A549 (cell line): ENCODE data around the gene MSMP. TPM values are rescaled to one million over a fixed set of nuclear protein-coding genes. Genes with fewer than 3 reads are reported as not detected.

Experiments
- ATAC-seq, 2 experiments: fragments of 200-7000 bp in 1 of 2; fragments of >200 bp in 1 of 2; cut with Nextera tagmentation in 1 of 2; cut with Tn5 transposase in 1 of 2; 3 replicates each; pipeline versions ENCODE4 v1.8.0 to v1.9.1; 2018 to 2020; ENCODE audit warnings: mild to moderate bottlenecking in 1 of 2, moderate library complexity in 1 of 2
- CTCF ChIA-PET: fragments of 300-600 bp; sonication (Branson Sonifier 250); formaldehyde crosslinking; extraction: SDS; loops from one replicate; lab custom pipeline; 2021; ENCODE audit warnings: antibody characterized with exemption, inconsistent platforms; lab: Yijun Ruan, JAX
- POLR2A ChIA-PET: fragments of 350-600 bp; formaldehyde crosslinking; extraction: SDS; loops from one replicate; lab custom pipeline; 2021; ENCODE audit warnings: antibody characterized with exemption, inconsistent platforms; lab: Yijun Ruan, JAX
- DNase-seq, 2 experiments: peaks; one replicate each; pipeline versions ENCODE4 v3.0.0 to v3.0.0-alpha.2; 2011 to 2016; ENCODE audit warnings: low read depth in 1 of 2, low spot score in 1 of 2
- FAIRE-seq: peaks from 2 replicates; lab custom pipeline; 2011; peaks lifted over from hg19 to GRCh38; lab: Jason Lieb, UNC
- H3K27ac ChIP-seq, 2 experiments: fragments of >200 bp; sonication (Bioruptor Twin); formaldehyde crosslinking; 3 replicates each; pipeline ENCODE4 v1.5.1; 2016 to 2017
- H3K4me1 ChIP-seq: fragments of >200 bp; sonication (Bioruptor Twin); formaldehyde crosslinking; 3 replicates; pipeline ENCODE4 v1.6.1; 2016
- H3K4me2 ChIP-seq: fragments of >200 bp; sonication (Bioruptor Twin); formaldehyde crosslinking; 3 replicates; pipeline ENCODE4 v1.6.1; 2016
- H3K4me3 ChIP-seq: fragments of >200 bp; sonication (Bioruptor Twin); formaldehyde crosslinking; 3 replicates; pipeline ENCODE4 v1.5.1; 2016
- H3K9me3 ChIP-seq: fragments of >200 bp; sonication (Bioruptor Twin); formaldehyde crosslinking; 3 replicates; pipeline ENCODE4 v1.6.1; 2016
- ATOH8 ChIP-seq: fragments of 250-450 bp; sonication (Bioruptor Pico); IDR thresholded peaks from 2 replicates; pipeline ENCODE4 v1.5.0; 2020; ENCODE audit warnings: low read depth, mild to moderate bottlenecking, moderate library complexity
- BCL3 ChIP-seq: fragments of >200 bp; sonication (Bioruptor Twin); formaldehyde crosslinking; IDR thresholded peaks from 3 replicates; pipeline ENCODE4 v1.6.1; 2016
- BHLHE40 ChIP-seq: IDR thresholded peaks from 2 replicates; pipeline ENCODE4 v1.6.1; 2012; ENCODE audit warnings: low read depth, low read length, inconsistent platforms
- CBX2 ChIP-seq: fragments of 200-600 bp; sonication (generic); IDR thresholded peaks from 2 replicates; pipeline ENCODE4 v1.6.1; 2016; ENCODE audit warnings: low read depth, mild to moderate bottlenecking, borderline replicate concordance
- CBX8 ChIP-seq: fragments of 200-600 bp; sonication (generic); IDR thresholded peaks from 2 replicates; pipeline ENCODE4 v1.6.1; 2016
- CTCF ChIP-seq: fragments of >200 bp; sonication (Bioruptor Twin); formaldehyde crosslinking; IDR thresholded peaks from 3 replicates; pipeline ENCODE4 v1.5.1; 2016
- GATA3 ChIP-seq: IDR thresholded peaks from 2 replicates; pipeline ENCODE4 v1.6.1; 2012; ENCODE audit warnings: borderline replicate concordance
- HOXA7 ChIP-seq: fragments of 250-450 bp; sonication (Bioruptor Pico); IDR thresholded peaks from 2 replicates; pipeline ENCODE4 v1.5.0; 2020; ENCODE audit warnings: mild to moderate bottlenecking, moderate library complexity
- JUNB ChIP-seq: fragments of >200 bp; sonication (Bioruptor Twin); formaldehyde crosslinking; IDR thresholded peaks from 2 replicates; pipeline ENCODE4 v1.6.1; 2016
- KDM1A ChIP-seq: fragments of 200-600 bp; sonication (generic); IDR thresholded peaks from 2 replicates; pipeline ENCODE4 v1.6.1; 2016; ENCODE audit warnings: low read depth, mild to moderate bottlenecking
- KDM5A ChIP-seq: fragments of 200-600 bp; sonication (generic); IDR thresholded peaks from 2 replicates; pipeline ENCODE4 v1.6.1; 2016; ENCODE audit warnings: antibody characterized with exemption, mild to moderate bottlenecking
- MAZ ChIP-seq: fragments of 150-350 bp; IDR thresholded peaks from 2 replicates; pipeline ENCODE4 v1.6.1; 2014; ENCODE audit warnings: antibody characterized with exemption, low read depth, low read length, borderline replicate concordance
- NR3C1 ChIP-seq: fragments of >200 bp; sonication (Bioruptor Twin); formaldehyde crosslinking; IDR thresholded peaks from 3 replicates; pipeline ENCODE4 v1.6.1; 2017
- POLR2A ChIP-seq: IDR thresholded peaks from 2 replicates; pipeline ENCODE4 v1.6.1; 2012; ENCODE audit warnings: mild to moderate bottlenecking, low read length
- RAD21 ChIP-seq, 2 experiments: fragments of >200 bp in 1 of 2; sonication (Bioruptor Twin) in 1 of 2; formaldehyde crosslinking in 1 of 2; IDR thresholded peaks in 1 of 2; conservative IDR thresholded peaks in 1 of 2; 2 replicates in 1 of 2; 3 replicates in 1 of 2; pipeline ENCODE4 v1.6.1; 2012 to 2018; ENCODE audit warnings: inconsistent platforms in 1 of 2
- RARB ChIP-seq: fragments of 250-450 bp; sonication (Bioruptor Pico); IDR thresholded peaks from 2 replicates; pipeline ENCODE4 v1.8.0; 2021; ENCODE audit warnings: mild to moderate bottlenecking, moderate library complexity
- RCOR1 ChIP-seq: fragments of 150-350 bp; IDR thresholded peaks from 2 replicates; pipeline ENCODE4 v1.6.1; 2014; ENCODE audit warnings: antibody characterized with exemption, low read length, low read depth
- SMC3 ChIP-seq: fragments of >200 bp; sonication (Bioruptor Twin); formaldehyde crosslinking; IDR thresholded peaks from 3 replicates; pipeline ENCODE4 v1.6.1; 2018; ENCODE audit warnings: inconsistent platforms
- ZC3H11A ChIP-seq: fragments of 450-650 bp; IDR thresholded peaks from 2 replicates; pipeline ENCODE4 v1.6.1; 2014; ENCODE audit warnings: antibody characterized with exemption, mild to moderate bottlenecking
- ZSCAN20 ChIP-seq: fragments of 250-450 bp; sonication (Bioruptor Pico); IDR thresholded peaks from 2 replicates; pipeline ENCODE4 v1.8.0; 2022; ENCODE audit warnings: mild to moderate bottlenecking, moderate library complexity
- WGBS: methylation state at CpG from one replicate; pipeline ENCODE4 v1.1.6; 2017; ENCODE audit errors: missing lambda C conversion rate; 5-methylcytosine and 5-hydroxymethylcytosine counted together
- polyA plus RNA-seq, 4 experiments: library from polyadenylated mRNA; depleted of rRNA in 3 of 4; stranded (reverse); fragments of >200 nt; fragmentation: RNase III in 1 of 4; extraction: RNeasy Plus Mini Kit Qiagen cat#74134 plus additional on column Dnase treatment in 1 of 4; gene quantifications; 2 replicates in 3 of 4; 3 replicates in 1 of 4; pipeline ENCODE4 v1.2.3, GENCODE V29; 2011 to 2017

The MSMP gene
- polyA plus RNA-seq, 2 of the 4 experiments (the other 2 are of a cell fraction) = not detected

DNA sequence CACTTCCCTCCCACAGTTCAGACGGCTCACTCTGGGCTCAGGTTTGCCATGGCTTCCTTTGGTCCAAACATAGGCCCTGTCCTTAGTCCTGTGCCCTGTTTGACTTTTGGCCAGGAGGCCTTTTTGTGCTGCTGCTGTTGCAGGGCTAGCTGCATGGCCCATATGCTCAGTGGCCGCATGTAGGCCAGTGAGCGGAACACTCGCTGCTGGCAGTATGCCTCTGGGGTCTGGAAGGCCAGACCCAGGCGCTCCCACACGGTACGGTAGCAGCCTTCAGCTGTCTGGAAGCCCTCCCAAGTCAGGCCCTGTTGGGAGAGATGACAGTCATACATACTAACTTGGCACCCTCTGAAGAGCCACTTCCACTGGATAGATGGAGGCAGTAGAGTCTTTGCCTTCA, 16.9 kb downstream of the MSMP start:
- H3K4me3 ChIP-seq = no peak overlapping the region
- peaks cover 16% of the 10 kb centered on the region for H3K4me1 ChIP-seq
- no peak for ATAC-seq
- no peak for TF ChIP-seq ZC3H11A
- no peak for TF ChIP-seq RARB
- no peak for TF ChIP-seq KDM1A
- no peak for TF ChIP-seq RAD21 (conservative IDR thresholded peaks at IDR 0.05 in 1 of 2, IDR thresholded peaks at IDR 0.05 in 1 of 2)
- no peak for TF ChIP-seq CTCF
- no peak for TF ChIP-seq RCOR1
- no peak overlapping the region for H3K27ac ChIP-seq
- H3K4me2 ChIP-seq = no peak overlapping the region
- H3K9me3 ChIP-seq = no peaks in the 10 kb centered on the region
- ChIA-PET POLR2A (interaction anchor here (1.6 kb wide), 1 partner anchor 11 kb away, joined by 5 read pairs; the partner anchor contains the start of genes GBA2 and RGP1), CTCF (interaction anchor here (0.8 to 19.8 kb wide), 15 partner anchors 8 to 657 kb away, joined by 3 to 243 read pairs (median 7); partner anchors contain the start of genes ARHGEF39, CCDC107, CREB3 and FANCG)
- no peak for DNase-seq
- FAIRE-seq = no peak
- 85% methylated on average over 3 of the region's 7 CpGs for WGBS

GRCh38 chr9:35736201-35736633, 17.9 kb downstream of the MSMP start:
- ChIA-PET CTCF (interaction anchor here (0.6 to 19.8 kb wide), 31 partner anchors 10 to 656 kb away, joined by 3 to 243 read pairs (median 5); partner anchors contain the start of genes ARHGEF39, CCDC107, FANCG and GBA2), POLR2A (interaction anchor here (1.0 to 1.5 kb wide), 3 partner anchors 12 to 75 kb away, joined by 3 to 7 read pairs (median 5); partner anchors contain the start of genes GBA2 and RGP1)
- 14% methylated on average over 3 of the region's 5 CpGs for WGBS
- Histone ChIP-seq H3K4me1 (peaks cover 16% of the 10 kb centered on the region), H3K4me2 (no peak overlapping the region), H3K4me3 (no peak overlapping the region), H3K27ac (0 out of 6 replicates have a peak overlapping the region, but pooled peaks of 1 of the 2 experiments have one; percentile 27), H3K9me3 (no peaks in the 10 kb centered on the region)
- DNase-seq (peak; percentile 80 to 86), ATAC-seq (peak; percentile 48 to 54; a peak in 5 of 6 replicates), FAIRE-seq (peak; percentile 78)
- TF ChIP-seq CBX8 (no peak), KDM5A (no peak), ZSCAN20 (CRISPR knock-in tag) (no peak), JUNB (no peak), CBX2 (no peak), KDM1A (no peak), BCL3 (no peak), MAZ (no peak), CTCF (peak; percentile 71), RAD21 (conservative IDR thresholded peaks at IDR 0.05 in 1 of 2, IDR thresholded peaks at IDR 0.05 in 1 of 2) (peak; percentile 52 to 63), GATA3 (no peak), ATOH8 (CRISPR knock-in tag) (no peak), BHLHE40 (no peak), SMC3 (peak; percentile 50), HOXA7 (CRISPR knock-in tag) (no peak), NR3C1 (no peak), POLR2A (no peak)
